HG02970 (cell line): Measurements from ENCODE around the gene UPK3BL1.
"Not testable (repeated sequence)": the region's sequence is repeated elsewhere in the genome, so short reads cannot be mapped to it uniquely, and the experiment has no call there.

ENCODE experiments used
- ATAC-seq: cut with Tn5 transposase; IDR thresholded peaks from one replicate; pipeline ENCODE4 v1.9.1; 2021; ENCODE audit warnings: mild to moderate bottlenecking, moderate library complexity, moderate number of reproducible peaks; ENCODE audit not compliant: unreplicated experiment, low FRiP score

The UPK3BL1 gene

DNA sequence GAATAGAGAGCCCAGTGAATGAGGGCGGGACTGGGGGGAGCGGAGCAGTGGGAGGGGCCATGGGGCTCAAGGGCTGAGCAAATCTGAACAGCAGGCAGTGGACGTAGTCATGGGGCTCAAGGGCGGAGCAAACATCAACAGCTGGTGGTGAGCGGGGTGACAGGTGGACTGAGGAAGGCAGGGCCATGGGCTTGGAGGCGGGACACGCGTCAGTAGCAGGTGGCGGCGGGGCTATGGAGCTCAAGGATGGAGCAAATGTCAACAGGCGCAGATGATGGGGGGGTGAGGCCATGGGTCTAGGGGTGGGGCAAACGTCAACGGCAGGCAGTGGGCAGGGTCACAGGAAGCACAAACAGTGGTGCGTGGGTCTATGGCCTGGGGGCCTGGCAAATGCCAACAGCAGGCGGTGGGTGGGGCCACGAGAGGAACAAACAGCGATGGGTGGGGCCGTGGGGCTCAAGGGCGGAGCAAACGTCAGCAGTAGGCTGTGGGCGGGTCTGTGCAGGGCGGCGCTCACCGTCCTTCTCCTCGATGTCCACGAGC is 50.0 kb downstream of the UPK3BL1 start:
- not testable (repeated sequence) for ATAC-seq

DNA sequence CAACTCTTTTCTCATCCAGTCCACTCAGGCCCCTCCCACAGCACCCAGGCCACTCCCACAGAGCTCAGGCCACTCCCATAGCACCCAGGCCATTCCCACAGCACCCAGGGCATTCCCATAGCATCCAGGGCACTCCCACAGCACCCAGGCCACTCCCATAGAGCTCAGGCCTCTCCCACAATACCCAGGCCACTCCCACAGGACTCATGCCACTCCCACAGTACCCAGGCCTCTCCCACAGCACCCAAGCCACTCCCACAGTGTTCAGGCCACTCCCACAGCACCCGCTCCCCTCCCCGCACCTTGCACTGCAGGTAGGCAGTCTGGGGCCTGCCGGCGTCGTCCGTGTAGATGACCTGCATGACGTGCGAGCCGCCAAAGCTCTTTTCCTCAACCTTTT is 52.7 kb downstream of the UPK3BL1 start:
- ATAC-seq = not testable (repeated sequence)
